Measurements from ENCODE around the gene RASAL2. TPM values are rescaled to one million over a fixed set of nuclear protein-coding genes. Genes with fewer than 3 reads are reported as not detected.

The RASAL2 gene
- total and polyA plus RNA-seq, 2 of the 4 experiments (the other 2 are of a cell fraction) = 13.1 to 20.6 TPM

DNA sequence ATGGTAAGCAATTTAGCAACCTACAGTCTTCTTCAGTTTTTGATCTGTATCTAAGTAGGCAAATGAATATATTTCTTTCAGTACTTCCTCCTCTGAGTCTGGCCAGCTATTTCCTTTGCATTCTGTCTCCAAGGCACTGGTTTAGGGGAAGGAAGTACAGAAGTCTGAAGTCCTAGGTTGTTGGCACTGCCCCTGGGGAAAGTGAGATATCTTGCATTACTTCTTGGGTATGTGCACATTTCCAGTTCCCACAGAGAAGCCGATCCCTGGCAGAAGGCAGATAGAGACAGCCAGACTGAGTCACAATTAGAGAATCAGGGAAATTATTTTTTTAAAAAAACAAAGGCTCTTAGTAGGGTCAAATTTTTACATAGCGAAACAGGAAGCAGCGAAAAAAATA lies 98.8 kb downstream of the RASAL2 start:
- H3K4me1 ChIP-seq (ENCODE audit: control insufficient read depth, insufficient read depth, low read length) = peaks cover 2% of the 10 kb centered on the region
- H3K27ac ChIP-seq (ENCODE audit: insufficient read depth, low read length) = no peak overlapping the region
- no peak overlapping the region for H4K91ac ChIP-seq (ENCODE audit: insufficient read depth, low read depth, low read length)
- intact Hi-C loops (cut with micrococcal nuclease) (loop anchor here (5.0 kb wide), 1 partner anchor 35 kb away; no protein-coding TSS in a partner anchor), dilution Hi-C loops (cut with HindIII; ENCODE audit: low sequenced_read_pairs, unreplicated experiment) (no loop called here), in situ Hi-C loops (cut with MboI; ENCODE audit: low sequenced_read_pairs) (no loop called here)
- no peak overlapping the region for H3K14ac ChIP-seq (replicated peaks; ENCODE audit: low read depth, low read length)
- peaks cover 3% of the 10 kb centered on the region; the same call in 1 of the 2 replicates for H4K20me1 ChIP-seq (ENCODE audit: insufficient read depth, low read length)
- H3K27me3 ChIP-seq (ENCODE audit: control insufficient read depth, insufficient read depth, low read length) = no peaks in the 10 kb centered on the region
- H3K9me1 ChIP-seq (ENCODE audit: insufficient read depth, low read length) = no peaks in the 10 kb centered on the region; the same call in 1 of the 2 replicates
- no peaks in the 10 kb centered on the region for H3K36me3 ChIP-seq (ENCODE audit: control insufficient read depth, insufficient read depth, low read length)
- H3K4me2 ChIP-seq (ENCODE audit: low read depth, low read length) = peak overlapping the region; percentile 13
- no peak overlapping the region for H3K56ac ChIP-seq (ENCODE audit: extremely low read depth, insufficient read depth, low read length)
- POLR2A ChIA-PET (ENCODE audit: unreplicated experiment) = no interaction called here
- peak overlapping the region in 1 of 2 experiments; percentile 11; a peak in 1 of 4 replicates for H4K8ac ChIP-seq (ENCODE audit: low read depth in 2 of 2, low read length in 2 of 2)
- no peak overlapping the region for H2AFZ ChIP-seq (replicated peaks; ENCODE audit: low read length, poor library complexity)
- BruUV-seq (replicated peaks) = no TSS peak
- H2AK9ac ChIP-seq (replicated peaks; ENCODE audit: low read depth, low read length, poor library complexity) = no peak overlapping the region
- no peak for TF ChIP-seq POLR2A (IDR thresholded peaks at IDR 0.05; ENCODE audit: low read depth, low read length)
- no peak for TF ChIP-seq RCOR1 (IDR thresholded peaks at IDR 0.05; ENCODE audit: insufficient replicate concordance, low read length)
- TF ChIP-seq CEBPB (IDR thresholded peaks at IDR 0.05; ENCODE audit: low read depth, low read length) = peak; percentile 11; the same call in 1 of the 2 replicates
- TF ChIP-seq MAZ (IDR thresholded peaks at IDR 0.05; ENCODE audit: borderline replicate concordance, low read depth, low read length) = no peak
- TF ChIP-seq, protein P1, sequence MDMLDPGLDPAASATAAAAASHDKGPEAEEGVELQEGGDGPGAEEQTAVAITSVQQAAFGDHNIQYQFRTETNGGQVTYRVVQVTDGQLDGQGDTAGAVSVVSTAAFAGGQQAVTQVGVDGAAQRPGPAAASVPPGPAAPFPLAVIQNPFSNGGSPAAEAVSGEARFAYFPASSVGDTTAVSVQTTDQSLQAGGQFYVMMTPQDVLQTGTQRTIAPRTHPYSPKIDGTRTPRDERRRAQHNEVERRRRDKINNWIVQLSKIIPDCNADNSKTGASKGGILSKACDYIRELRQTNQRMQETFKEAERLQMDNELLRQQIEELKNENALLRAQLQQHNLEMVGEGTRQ (IDR thresholded peaks at IDR 0.05; ENCODE audit: low read depth, low read length) = no peak
- TF ChIP-seq RFX5 (IDR thresholded peaks at IDR 0.05; ENCODE audit: low read depth, low read length) = no peak
- H2BK5ac ChIP-seq (ENCODE audit: low read depth, low read length, poor library complexity, severe bottlenecking) = peak overlapping the region; percentile 5
- H3K4me3 ChIP-seq (ENCODE audit: insufficient read depth, low read depth, low read length) = no peak overlapping the region
- no peak overlapping the region for H4K5ac ChIP-seq (ENCODE audit: low read depth, low read length)
- no peak overlapping the region for H2AK5ac ChIP-seq (ENCODE audit: low read depth, low read length)
- H2BK15ac ChIP-seq (ENCODE audit: low read depth, low read length) = no peak overlapping the region
- H3K23ac ChIP-seq (ENCODE audit: low read depth, low read length) = no peak overlapping the region
- peaks cover 3 to 26% of the 10 kb centered on the region in 2 experiments; a peak in 3 of 4 replicates for H3K79me1 ChIP-seq (ENCODE audit: low read depth in 1 of 2, low read length in 2 of 2)
- no peak overlapping the region for H3K4ac ChIP-seq (ENCODE audit: low read depth, low read length)
- DNase-seq (peak; percentile 72), ATAC-seq (ENCODE audit: low read depth) (peak; percentile 79)
- no peak overlapping the region for H2BK120ac ChIP-seq (ENCODE audit: low read depth, low read length)
- H3K9ac ChIP-seq (ENCODE audit: low read depth, low read length) = no peak overlapping the region
- H3K18ac ChIP-seq (ENCODE audit: low read depth, low read length) = no peak overlapping the region
- CTCF ChIA-PET = no interaction called here
- H2BK20ac ChIP-seq (ENCODE audit: low read depth, low read length) = no peak overlapping the region
- no CpG with 5 or more reads among the region's 3 CpGs for WGBS, 2 experiments (ENCODE audit: extremely low coverage in 2 of 2, insufficient read length in 1 of 2)
- H3K9me3 ChIP-seq (ENCODE audit: control insufficient read depth, insufficient read depth, low read length) = no peaks in the 10 kb centered on the region
